C4-2B (cell line): Measurements from ENCODE around the gene ACVRL1.
A peak's percentile ranks its signal among the peaks of the same experiment; 100 is the strongest.

ENCODE experiments used
- H3K27ac ChIP-seq: fragments of 450-650 bp; 2 replicates; pipeline ENCODE4 v1.5.1; 2017
- CTCF ChIP-seq: fragments of 450-650 bp; conservative IDR thresholded peaks from 2 replicates; pipeline ENCODE4 v1.5.1; 2017; ENCODE audit warnings: mild to moderate bottlenecking
- ZFX ChIP-seq: fragments of 450-650 bp; IDR thresholded peaks from 2 replicates; pipeline ENCODE4 v1.6.1; 2017

The ACVRL1 gene

GRCh38 chr12:51887476-51888315, 19.6 kb upstream of the ACVRL1 start, which contains the start of gene ANKRD33:
Gene ANKRD33 (plus strand): TSS chr12:51888103. CDS start chr12:51888187, 84 bp downstream.
- TF ChIP-seq CTCF (no peak), ZFX (no peak)
- no peak within 1 kb of the TSS for H3K27ac ChIP-seq

- H3K27ac ChIP-seq = no peak overlapping the region
- TF ChIP-seq ZFX (no peak), CTCF (no peak)
Observed at GRCh38 chr12:51888316-51889215, 18.7 kb upstream of the ACVRL1 start.

DNA sequence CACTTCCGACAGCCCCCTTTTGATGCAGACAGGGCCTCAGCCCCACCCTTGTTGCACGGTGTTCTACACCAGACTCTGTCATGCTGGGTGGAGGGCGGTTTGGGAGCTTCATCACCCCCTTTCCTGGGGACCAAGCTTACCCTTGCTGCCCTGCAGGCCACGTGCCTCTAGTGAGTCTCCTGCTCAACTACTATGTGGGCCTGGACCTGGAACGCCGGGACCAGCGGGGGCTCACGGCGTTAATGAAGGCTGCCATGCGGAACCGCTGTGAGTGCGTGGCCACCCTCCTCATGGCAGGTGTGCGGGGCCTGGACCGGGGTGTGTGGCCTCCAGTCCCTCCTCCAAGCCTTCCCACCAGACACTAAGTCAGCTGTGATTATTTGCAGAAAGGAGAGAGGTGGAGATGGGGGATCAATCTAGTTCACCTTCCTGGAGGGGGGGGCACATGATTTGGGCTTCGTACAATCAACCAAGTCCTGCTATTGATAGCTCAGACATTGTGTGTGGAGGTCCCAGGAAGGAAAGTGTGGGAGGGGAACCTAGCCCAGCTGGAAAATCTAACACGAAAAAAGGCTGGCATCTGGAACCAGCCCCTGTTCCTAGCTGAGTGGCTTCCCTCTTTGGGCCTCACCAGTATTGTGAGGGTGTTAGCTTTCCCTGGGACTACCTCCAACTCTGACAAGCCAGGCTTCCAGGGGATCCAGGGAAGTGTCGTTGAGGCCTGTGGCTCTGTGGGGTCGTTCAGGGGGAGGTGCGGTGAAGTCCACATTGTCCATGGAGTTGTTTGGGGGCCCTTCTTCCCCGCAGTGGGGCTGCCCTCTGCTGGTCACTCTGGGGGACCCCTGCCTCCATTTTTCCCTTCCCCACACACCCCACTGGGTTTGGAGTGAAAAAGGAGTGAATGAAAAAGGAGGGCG, 17.8 kb upstream of the ACVRL1 start:
- no peak overlapping the region for H3K27ac ChIP-seq
- no peak for TF ChIP-seq ZFX
- no peak; the same call in 1 of the 2 replicates for TF ChIP-seq CTCF

DNA sequence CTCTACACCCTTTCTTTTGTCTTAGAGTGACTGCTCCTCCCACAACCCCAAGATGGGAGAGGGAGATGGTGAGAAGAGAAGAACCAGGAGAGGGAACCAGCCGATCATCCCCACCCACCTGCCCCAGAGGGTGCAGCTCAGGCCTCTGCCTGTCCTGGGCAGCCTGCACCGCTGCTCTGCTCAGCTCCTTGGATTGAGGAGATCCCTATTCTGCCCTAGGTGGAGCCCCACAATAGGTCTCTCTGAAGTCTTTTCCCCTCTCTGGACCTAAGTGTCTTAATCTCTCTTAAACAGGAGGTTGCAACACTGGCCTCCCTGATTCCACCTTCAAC, 17.2 kb upstream of the ACVRL1 start:
- no peak overlapping the region for H3K27ac ChIP-seq
- TF ChIP-seq CTCF = no peak
- no peak for TF ChIP-seq ZFX

DNA sequence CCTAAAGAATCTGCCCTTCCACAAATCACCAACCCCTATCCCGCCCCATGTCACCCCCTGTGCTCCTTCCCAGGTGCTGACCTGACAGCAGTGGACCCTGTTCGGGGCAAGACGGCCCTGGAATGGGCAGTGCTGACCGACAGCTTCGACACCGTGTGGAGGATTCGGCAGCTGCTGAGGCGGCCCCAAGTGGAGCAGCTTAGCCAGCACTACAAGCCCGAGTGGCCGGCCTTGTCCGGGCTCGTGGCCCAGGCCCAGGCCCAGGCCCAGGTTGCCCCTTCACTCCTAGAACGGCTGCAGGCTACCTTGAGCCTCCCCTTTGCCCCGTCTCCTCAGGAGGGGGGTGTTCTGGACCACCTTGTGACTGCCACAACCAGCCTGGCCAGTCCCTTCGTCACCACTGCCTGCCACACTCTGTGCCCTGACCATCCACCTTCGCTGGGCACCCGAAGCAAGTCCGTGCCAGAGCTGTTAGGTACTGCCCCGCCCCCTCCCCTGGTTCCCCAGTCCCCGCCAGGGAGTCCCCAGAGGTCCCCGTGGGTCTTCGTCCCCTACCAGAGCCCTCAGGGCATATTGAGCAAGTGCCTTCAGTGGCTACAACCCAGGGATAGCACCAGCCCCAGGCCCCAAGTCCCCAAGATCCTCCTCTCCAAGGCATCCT, 16.7 kb upstream of the ACVRL1 start:
- H3K27ac ChIP-seq = no peak overlapping the region
- TF ChIP-seq ZFX (no peak), CTCF (no peak)

DNA sequence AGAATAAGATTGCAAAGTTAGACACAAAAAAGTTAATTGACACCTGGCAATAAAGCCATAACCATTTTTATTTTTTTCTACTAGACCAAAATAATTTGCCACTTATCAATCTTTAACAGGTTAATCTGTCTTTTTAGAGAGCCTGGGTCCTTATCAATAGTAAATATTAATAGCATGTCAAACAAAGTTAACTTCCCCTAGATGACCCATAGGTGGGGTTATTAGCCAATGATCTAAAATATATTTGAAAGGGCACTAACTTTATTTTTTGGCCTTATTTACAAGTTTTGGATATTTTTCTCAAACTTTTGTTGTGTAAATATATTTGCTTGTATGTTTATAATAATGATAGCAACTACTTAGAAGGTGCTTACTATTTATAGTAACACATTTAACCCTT, 15.5 kb upstream of the ACVRL1 start:
- TF ChIP-seq ZFX (no peak), CTCF (peak; percentile 66)
- no peak overlapping the region for H3K27ac ChIP-seq
